ENCODE results near the gene SHKBP1. TPM values are rescaled to one million over a fixed set of nuclear protein-coding genes. Genes with fewer than 3 reads are reported as not detected.
A peak's percentile ranks its signal among the peaks of the same experiment; 100 is the strongest.

The SHKBP1 gene
- total and polyA plus RNA-seq, 2 of the 13 experiments (the other 11 are each of a cell fraction or from before 2014, with no cell fraction given): 16.2 to 17.4 TPM

DNA sequence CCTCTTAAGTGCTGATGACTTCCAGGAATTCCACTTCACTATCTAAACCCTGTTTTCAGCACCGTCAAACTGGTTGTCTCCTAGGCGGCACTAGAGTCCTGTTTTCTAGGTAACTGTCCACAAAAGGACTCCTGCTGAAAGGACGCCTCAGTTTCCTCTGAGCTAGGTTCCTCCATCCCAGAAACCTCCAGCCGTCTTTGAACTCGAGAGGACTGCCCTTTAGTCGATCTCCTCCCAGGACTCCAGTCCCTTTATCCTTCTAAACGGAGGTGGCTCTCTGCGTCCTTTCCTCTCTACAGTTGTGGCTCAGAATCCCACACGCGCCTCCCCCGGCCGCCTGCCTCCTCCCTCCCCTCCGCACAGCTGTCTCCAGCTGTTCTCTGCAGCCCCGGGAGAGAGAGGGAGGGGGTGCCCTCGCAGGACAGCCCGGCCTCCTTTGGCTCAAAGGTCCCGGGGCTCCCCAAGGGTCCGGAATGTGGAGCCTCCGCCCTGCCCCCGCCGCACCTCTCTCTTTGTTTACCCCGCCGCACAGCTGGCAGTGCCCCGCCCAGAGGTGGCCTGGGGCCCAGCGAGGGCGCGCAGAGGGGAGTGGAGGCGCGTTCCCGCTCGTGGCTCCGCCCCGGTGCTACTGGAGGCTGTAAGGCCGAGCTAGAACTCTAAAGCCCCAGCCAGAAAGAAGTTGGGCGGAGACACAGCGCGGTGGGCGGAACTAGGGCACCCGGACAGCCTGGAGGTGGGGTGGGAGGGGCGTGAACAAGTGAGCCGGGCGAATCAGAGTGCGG is 26.9 kb downstream of the SHKBP1 start (continued):
- TF ChIP-seq, protein P1, sequence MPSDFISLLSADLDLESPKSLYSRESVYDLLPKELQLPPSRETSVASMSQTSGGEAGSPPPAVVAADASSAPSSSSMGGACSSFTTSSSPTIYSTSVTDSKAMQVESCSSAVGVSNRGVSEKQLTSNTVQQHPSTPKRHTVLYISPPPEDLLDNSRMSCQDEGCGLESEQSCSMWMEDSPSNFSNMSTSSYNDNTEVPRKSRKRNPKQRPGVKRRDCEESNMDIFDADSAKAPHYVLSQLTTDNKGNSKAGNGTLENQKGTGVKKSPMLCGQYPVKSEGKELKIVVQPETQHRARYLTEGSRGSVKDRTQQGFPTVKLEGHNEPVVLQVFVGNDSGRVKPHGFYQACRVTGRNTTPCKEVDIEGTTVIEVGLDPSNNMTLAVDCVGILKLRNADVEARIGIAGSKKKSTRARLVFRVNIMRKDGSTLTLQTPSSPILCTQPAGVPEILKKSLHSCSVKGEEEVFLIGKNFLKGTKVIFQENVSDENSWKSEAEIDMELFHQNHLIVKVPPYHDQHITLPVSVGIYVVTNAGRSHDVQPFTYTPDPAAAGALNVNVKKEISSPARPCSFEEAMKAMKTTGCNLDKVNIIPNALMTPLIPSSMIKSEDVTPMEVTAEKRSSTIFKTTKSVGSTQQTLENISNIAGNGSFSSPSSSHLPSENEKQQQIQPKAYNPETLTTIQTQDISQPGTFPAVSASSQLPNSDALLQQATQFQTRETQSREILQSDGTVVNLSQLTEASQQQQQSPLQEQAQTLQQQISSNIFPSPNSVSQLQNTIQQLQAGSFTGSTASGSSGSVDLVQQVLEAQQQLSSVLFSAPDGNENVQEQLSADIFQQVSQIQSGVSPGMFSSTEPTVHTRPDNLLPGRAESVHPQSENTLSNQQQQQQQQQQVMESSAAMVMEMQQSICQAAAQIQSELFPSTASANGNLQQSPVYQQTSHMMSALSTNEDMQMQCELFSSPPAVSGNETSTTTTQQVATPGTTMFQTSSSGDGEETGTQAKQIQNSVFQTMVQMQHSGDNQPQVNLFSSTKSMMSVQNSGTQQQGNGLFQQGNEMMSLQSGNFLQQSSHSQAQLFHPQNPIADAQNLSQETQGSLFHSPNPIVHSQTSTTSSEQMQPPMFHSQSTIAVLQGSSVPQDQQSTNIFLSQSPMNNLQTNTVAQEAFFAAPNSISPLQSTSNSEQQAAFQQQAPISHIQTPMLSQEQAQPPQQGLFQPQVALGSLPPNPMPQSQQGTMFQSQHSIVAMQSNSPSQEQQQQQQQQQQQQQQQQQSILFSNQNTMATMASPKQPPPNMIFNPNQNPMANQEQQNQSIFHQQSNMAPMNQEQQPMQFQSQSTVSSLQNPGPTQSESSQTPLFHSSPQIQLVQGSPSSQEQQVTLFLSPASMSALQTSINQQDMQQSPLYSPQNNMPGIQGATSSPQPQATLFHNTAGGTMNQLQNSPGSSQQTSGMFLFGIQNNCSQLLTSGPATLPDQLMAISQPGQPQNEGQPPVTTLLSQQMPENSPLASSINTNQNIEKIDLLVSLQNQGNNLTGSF (CRISPR knock-in tag; IDR thresholded peaks at IDR 0.05): no peak
- TF ChIP-seq ZSCAN22 (CRISPR knock-in tag; IDR thresholded peaks at IDR 0.05) (peak; percentile 53; the same call in 1 of the 2 replicates), PAX8 (CRISPR knock-in tag; IDR thresholded peaks at IDR 0.05; ENCODE audit: borderline replicate concordance) (no peak), HOXA9 (CRISPR knock-in tag; IDR thresholded peaks at IDR 0.05; ENCODE audit: borderline replicate concordance) (no peak), HMGA1 (CRISPR knock-in tag; conservative IDR thresholded peaks at IDR 0.05) (no peak), YEATS4 (CRISPR knock-in tag; IDR thresholded peaks at IDR 0.05; ENCODE audit: borderline replicate concordance) (peak; percentile 79), POGZ (CRISPR knock-in tag; IDR thresholded peaks at IDR 0.05) (peak; percentile 82), SP1 (IDR thresholded peaks at IDR 0.05) (0 out of 2 replicates have a peak, but pooled peaks have one; percentile 17), SP1 (CRISPR knock-in tag; IDR thresholded peaks at IDR 0.05) (peak; percentile 90), SAFB2 (CRISPR knock-in tag; IDR thresholded peaks at IDR 0.05; ENCODE audit: borderline replicate concordance, low read depth) (no peak), SMAD1 (CRISPR knock-in tag; IDR thresholded peaks at IDR 0.05; ENCODE audit: borderline replicate concordance, low read depth) (peak; percentile 74; the same call in 1 of the 2 replicates), ZNF331 (CRISPR knock-in tag; IDR thresholded peaks at IDR 0.05) (peak; percentile 82), ONECUT2 (CRISPR knock-in tag; IDR thresholded peaks at IDR 0.05) (no peak), ZKSCAN8 (CRISPR knock-in tag; IDR thresholded peaks at IDR 0.05; ENCODE audit: borderline replicate concordance) (peak; percentile 89), LCORL (IDR thresholded peaks at IDR 0.05) (no peak), LCORL (CRISPR knock-in tag; IDR thresholded peaks at IDR 0.05) (peak; percentile 99)
- TF ChIP-seq, protein P2, sequence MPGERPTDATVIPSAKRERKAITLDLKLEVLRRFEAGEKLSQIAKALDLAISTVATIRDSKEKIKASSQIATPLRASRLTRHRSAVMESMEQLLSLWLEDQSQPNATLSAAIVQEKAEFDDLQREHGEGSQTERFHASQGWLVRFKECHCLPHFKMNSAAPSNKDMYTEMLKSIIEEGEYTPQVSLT (CRISPR knock-in tag; IDR thresholded peaks at IDR 0.05; ENCODE audit: borderline replicate concordance, low read depth): no peak
- TF ChIP-seq, protein P3, sequence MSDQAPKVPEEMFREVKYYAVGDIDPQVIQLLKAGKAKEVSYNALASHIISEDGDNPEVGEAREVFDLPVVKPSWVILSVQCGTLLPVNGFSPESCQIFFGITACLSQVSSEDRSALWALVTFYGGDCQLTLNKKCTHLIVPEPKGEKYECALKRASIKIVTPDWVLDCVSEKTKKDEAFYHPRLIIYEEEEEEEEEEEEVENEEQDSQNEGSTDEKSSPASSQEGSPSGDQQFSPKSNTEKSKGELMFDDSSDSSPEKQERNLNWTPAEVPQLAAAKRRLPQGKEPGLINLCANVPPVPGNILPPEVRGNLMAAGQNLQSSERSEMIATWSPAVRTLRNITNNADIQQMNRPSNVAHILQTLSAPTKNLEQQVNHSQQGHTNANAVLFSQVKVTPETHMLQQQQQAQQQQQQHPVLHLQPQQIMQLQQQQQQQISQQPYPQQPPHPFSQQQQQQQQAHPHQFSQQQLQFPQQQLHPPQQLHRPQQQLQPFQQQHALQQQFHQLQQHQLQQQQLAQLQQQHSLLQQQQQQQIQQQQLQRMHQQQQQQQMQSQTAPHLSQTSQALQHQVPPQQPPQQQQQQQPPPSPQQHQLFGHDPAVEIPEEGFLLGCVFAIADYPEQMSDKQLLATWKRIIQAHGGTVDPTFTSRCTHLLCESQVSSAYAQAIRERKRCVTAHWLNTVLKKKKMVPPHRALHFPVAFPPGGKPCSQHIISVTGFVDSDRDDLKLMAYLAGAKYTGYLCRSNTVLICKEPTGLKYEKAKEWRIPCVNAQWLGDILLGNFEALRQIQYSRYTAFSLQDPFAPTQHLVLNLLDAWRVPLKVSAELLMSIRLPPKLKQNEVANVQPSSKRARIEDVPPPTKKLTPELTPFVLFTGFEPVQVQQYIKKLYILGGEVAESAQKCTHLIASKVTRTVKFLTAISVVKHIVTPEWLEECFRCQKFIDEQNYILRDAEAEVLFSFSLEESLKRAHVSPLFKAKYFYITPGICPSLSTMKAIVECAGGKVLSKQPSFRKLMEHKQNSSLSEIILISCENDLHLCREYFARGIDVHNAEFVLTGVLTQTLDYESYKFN (CRISPR knock-in tag; conservative IDR thresholded peaks at IDR 0.05): peak; percentile 99
- TF ChIP-seq, protein P4, sequence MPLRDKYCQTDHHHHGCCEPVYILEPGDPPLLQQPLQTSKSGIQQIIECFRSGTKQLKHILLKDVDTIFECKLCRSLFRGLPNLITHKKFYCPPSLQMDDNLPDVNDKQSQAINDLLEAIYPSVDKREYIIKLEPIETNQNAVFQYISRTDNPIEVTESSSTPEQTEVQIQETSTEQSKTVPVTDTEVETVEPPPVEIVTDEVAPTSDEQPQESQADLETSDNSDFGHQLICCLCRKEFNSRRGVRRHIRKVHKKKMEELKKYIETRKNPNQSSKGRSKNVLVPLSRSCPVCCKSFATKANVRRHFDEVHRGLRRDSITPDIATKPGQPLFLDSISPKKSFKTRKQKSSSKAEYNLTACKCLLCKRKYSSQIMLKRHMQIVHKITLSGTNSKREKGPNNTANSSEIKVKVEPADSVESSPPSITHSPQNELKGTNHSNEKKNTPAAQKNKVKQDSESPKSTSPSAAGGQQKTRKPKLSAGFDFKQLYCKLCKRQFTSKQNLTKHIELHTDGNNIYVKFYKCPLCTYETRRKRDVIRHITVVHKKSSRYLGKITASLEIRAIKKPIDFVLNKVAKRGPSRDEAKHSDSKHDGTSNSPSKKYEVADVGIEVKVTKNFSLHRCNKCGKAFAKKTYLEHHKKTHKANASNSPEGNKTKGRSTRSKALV (CRISPR knock-in tag; IDR thresholded peaks at IDR 0.05): peak; percentile 79
